ENCODE measurements around the gene GLTP. TPM values are rescaled to one million over a fixed set of nuclear protein-coding genes. Genes with fewer than 3 reads are reported as not detected.

The GLTP gene
- total RNA-seq, 1 donor from 2014 or later: 43.5 TPM

GRCh38 chr12:109815757-109816617 is 64.4 kb downstream of the GLTP start:
- TF ChIP-seq, protein P1, sequence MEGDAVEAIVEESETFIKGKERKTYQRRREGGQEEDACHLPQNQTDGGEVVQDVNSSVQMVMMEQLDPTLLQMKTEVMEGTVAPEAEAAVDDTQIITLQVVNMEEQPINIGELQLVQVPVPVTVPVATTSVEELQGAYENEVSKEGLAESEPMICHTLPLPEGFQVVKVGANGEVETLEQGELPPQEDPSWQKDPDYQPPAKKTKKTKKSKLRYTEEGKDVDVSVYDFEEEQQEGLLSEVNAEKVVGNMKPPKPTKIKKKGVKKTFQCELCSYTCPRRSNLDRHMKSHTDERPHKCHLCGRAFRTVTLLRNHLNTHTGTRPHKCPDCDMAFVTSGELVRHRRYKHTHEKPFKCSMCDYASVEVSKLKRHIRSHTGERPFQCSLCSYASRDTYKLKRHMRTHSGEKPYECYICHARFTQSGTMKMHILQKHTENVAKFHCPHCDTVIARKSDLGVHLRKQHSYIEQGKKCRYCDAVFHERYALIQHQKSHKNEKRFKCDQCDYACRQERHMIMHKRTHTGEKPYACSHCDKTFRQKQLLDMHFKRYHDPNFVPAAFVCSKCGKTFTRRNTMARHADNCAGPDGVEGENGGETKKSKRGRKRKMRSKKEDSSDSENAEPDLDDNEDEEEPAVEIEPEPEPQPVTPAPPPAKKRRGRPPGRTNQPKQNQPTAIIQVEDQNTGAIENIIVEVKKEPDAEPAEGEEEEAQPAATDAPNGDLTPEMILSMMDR (conservative IDR thresholded peaks at IDR 0.05; ENCODE audit: low read depth, low read length): no peak

DNA sequence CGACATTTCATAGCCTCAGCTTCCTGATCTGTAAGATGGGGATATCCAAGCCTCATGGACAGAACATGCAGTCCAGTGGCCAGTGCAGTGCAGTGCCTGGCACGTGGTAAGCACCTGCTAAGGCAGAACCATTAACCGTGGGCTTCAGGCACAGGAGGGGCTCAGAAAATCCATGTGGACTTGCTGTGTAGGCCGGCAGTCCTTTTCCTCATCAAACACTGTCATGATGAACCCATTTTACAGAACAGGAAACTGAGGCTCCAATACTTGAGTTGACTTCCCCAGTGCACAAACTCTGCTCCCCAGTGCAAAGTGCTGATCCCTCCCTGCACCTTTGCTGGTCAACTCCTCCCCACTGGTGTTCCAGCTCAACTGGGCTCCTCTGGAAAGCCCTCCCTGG is 65.1 kb downstream of the GLTP start:
- no peak overlapping the region for H3K4me3 ChIP-seq (ENCODE audit: low read depth, low read length)
- TF ChIP-seq, protein P1 (conservative IDR thresholded peaks at IDR 0.05; ENCODE audit: low read depth, low read length): no peak
- no peak for DNase-seq (ENCODE audit: low read depth)

More at GRCh38 chr12:109815757-109816617, 64.4 kb downstream of the GLTP start:
- DNase-seq (ENCODE audit: low read depth): no peak
- H3K4me3 ChIP-seq (ENCODE audit: low read depth, low read length): no peak overlapping the region

DNA sequence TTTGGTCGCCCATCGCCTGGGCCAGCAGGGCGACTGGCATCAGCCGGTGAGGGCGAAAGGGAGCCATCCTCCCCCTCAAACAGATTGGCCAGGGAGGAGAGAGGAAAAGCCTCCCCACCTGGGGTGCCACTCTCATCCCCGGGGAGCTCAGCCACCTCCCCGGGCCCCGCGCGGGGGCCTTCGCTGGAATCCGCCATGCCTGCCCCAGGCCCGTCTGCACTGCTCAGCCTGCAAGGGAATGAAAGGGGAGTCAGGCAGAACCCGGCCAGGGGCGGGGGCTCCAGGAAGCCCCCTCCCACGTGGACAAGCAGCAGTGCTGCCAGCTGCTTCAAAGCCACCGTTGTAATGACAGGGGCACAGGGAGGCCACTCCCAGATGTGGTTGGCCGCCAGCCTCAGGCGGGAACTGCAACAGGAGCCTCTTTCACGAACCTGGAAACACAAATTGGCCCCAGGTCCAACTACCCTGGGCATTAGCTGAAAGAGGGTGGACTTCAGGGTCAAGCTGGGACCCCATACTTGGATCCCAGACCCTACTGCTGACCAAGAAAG is 65.7 kb downstream of the GLTP start:
- no peak overlapping the region for H3K4me3 ChIP-seq (ENCODE audit: low read depth, low read length)
- TF ChIP-seq, protein P1 (conservative IDR thresholded peaks at IDR 0.05; ENCODE audit: low read depth, low read length): no peak
- no peak for DNase-seq (ENCODE audit: low read depth)

DNA sequence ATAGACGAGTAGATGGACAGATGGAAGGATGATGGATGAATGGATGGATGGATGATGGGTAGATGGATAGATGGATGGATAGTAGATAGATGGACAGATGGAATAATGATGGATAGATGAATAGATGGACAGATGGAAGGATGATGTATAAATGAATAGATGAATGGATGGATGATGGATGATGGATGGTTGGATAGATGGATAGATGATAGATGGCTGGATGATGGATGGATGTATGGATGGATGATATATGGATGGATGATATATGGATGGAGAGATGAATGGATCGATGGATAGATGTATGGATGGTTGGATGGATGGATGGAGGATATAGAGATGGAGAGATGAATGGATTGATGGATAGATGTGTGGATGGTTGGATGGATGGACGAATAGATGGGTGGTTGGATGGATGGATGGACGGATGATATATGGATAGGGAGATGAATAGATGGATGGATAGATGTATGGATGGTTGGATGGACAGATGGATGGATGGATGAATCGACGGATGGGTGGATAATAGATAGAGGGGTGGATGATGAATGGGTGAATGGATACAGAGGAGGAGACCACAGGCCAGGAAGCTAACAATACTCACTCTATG is 66.4 kb downstream of the GLTP start:
- TF ChIP-seq, protein P1 (conservative IDR thresholded peaks at IDR 0.05; ENCODE audit: low read depth, low read length): no peak
- no peak for DNase-seq (ENCODE audit: low read depth)
- H3K4me3 ChIP-seq (ENCODE audit: low read depth, low read length): no peak overlapping the region

- H3K4me3 ChIP-seq (ENCODE audit: low read depth, low read length): no peak overlapping the region
- TF ChIP-seq, protein P1 (conservative IDR thresholded peaks at IDR 0.05; ENCODE audit: low read depth, low read length): no peak
- no peak for DNase-seq (ENCODE audit: low read depth)
Measured at GRCh38 chr12:109811624-109811995, 68.7 kb downstream of the GLTP start.

DNA sequence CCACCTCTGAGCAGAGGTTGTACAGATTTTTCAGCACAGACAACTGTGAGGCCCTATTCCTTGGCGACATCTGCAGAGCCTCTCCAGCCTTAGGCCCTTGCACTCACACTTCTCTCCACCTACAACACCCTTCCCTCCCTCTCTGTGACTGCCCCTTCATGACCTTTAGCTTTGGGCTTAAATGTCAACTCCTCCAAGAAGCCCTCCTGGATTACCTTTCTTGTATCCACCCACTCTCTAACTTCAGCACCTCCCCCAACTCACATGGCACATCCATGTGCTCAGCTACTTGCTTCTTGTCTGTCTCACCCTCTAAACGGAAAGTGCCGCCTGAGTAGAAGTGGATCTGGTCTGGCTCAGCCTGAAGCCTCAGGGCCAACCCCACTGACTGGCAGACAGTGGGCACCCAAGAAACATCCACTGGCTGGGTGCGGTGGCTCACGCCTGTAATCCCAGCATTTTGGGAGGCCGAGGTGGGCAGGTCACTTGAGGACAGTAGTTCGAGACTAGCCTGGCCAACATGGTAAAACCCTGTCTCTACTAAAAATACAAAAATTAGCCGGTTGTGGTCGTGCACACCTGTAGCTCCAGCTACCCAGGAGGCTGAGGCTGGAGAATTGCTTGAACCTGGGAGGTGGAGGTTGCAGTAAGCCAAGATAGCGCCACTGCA is 69.3 kb downstream of the GLTP start:
- TF ChIP-seq, protein P1 (conservative IDR thresholded peaks at IDR 0.05; ENCODE audit: low read depth, low read length): no peak
- no peak for DNase-seq (ENCODE audit: low read depth)
- no peak overlapping the region for H3K4me3 ChIP-seq (ENCODE audit: low read depth, low read length)
